IMR-90 (cell line): Measurements from ENCODE around the gene ANO4. TPM values are rescaled to one million over a fixed set of nuclear protein-coding genes. Genes with fewer than 3 reads are reported as not detected.

ENCODE experiments used
- ATAC-seq: fragments of 200-7000 bp; cut with Tn5 transposase; 2 replicates; pipeline ENCODE4 v1.9.1; 2020; ENCODE audit warnings: low read depth, mild to moderate bottlenecking, moderate library complexity
- BruUV-seq: library from RNA; stranded (reverse); fragments of 400-500 nt; replicated peaks from 2 replicates; lab custom pipeline; 2021; lab: Mats Ljungman, UMichigan
- CTCF ChIA-PET: fragments of 300-600 bp; formaldehyde crosslinking; extraction: SDS; loops from one replicate; lab custom pipeline; 2021; ENCODE audit warnings: antibody characterized with exemption; lab: Yijun Ruan, JAX
- POLR2A ChIA-PET: fragments of 300-600 bp; sonication (Branson Sonifier 250); formaldehyde crosslinking; loops from one replicate; lab custom pipeline; 2022; ENCODE audit warnings: antibody characterized with exemption; ENCODE audit not compliant: unreplicated experiment; lab: Charles Lee
- DNase-seq: peaks from one replicate; pipeline ENCODE4 v3.0.0; 2013
- H2AFZ ChIP-seq: replicated peaks from 2 replicates; pipeline ENCODE3; 2013; ENCODE audit warnings: low read length, mild to moderate bottlenecking; ENCODE audit not compliant: poor library complexity
- H2AK5ac ChIP-seq: 2 replicates; pipeline ENCODE4 v1.6.1; 2013; ENCODE audit warnings: low read depth, low read length, inconsistent platforms
- H2AK9ac ChIP-seq: replicated peaks from 2 replicates; pipeline ENCODE3; 2013; ENCODE audit warnings: mild to moderate bottlenecking, low read depth, low read length, moderate library complexity; ENCODE audit not compliant: poor library complexity
- H2BK120ac ChIP-seq: 2 replicates; pipeline ENCODE4 v1.6.1; 2013; ENCODE audit warnings: low read depth, low read length, inconsistent platforms
- H2BK15ac ChIP-seq: 3 replicates; pipeline ENCODE4 v1.6.1; 2013; ENCODE audit warnings: low read depth, low read length, inconsistent platforms
- H2BK20ac ChIP-seq: 2 replicates; pipeline ENCODE4 v1.6.1; 2013; ENCODE audit warnings: low read depth, mild to moderate bottlenecking, inconsistent platforms, low read length, moderate library complexity
- H2BK5ac ChIP-seq: 2 replicates; pipeline ENCODE4 v1.6.1; 2013; ENCODE audit warnings: mild to moderate bottlenecking, low read depth, low read length, inconsistent platforms; ENCODE audit not compliant: poor library complexity, severe bottlenecking
- H3K14ac ChIP-seq: replicated peaks from 2 replicates; pipeline ENCODE4 v1.6.1; 2013; ENCODE audit warnings: low read depth, low read length, inconsistent platforms
- H3K18ac ChIP-seq: 2 replicates; pipeline ENCODE4 v1.6.1; 2013; ENCODE audit warnings: low read depth, low read length, control low read depth
- H3K23ac ChIP-seq: 2 replicates; pipeline ENCODE4 v1.6.1; 2013; ENCODE audit warnings: low read depth, low read length, inconsistent platforms
- H3K27ac ChIP-seq: 2 replicates; pipeline ENCODE4 v1.5.1; 2013; ENCODE audit warnings: mild to moderate bottlenecking, control low read depth, low read length; ENCODE audit not compliant: insufficient read depth
- H3K27me3 ChIP-seq: 2 replicates; pipeline ENCODE4 v1.6.1; 2013; ENCODE audit warnings: low read length; ENCODE audit not compliant: control insufficient read depth, insufficient read depth
- H3K36me3 ChIP-seq: 2 replicates; pipeline ENCODE4 v1.6.1; 2013; ENCODE audit warnings: low read length, mixed read lengths; ENCODE audit not compliant: control insufficient read depth, insufficient read depth
- H3K4ac ChIP-seq: 2 replicates; pipeline ENCODE4 v1.6.1; 2013; ENCODE audit warnings: low read depth, low read length, inconsistent platforms
- H3K4me1 ChIP-seq: 2 replicates; pipeline ENCODE4 v1.6.1; 2013; ENCODE audit warnings: low read length, mixed read lengths; ENCODE audit not compliant: control insufficient read depth, insufficient read depth
- H3K4me2 ChIP-seq: 2 replicates; pipeline ENCODE4 v1.6.1; 2013; ENCODE audit warnings: low read depth, mild to moderate bottlenecking, control low read depth, low read length, moderate library complexity
- H3K4me3 ChIP-seq: 2 replicates; pipeline ENCODE4 v1.5.1; 2013; ENCODE audit warnings: low read depth, mild to moderate bottlenecking, control low read depth, low read length, moderate library complexity; ENCODE audit not compliant: insufficient read depth
- H3K56ac ChIP-seq: 2 replicates; pipeline ENCODE4 v1.6.1; 2013; ENCODE audit warnings: low read length, inconsistent platforms; ENCODE audit not compliant: insufficient read depth; ENCODE audit errors: extremely low read depth
- H3K79me1 ChIP-seq, 2 experiments: 2 replicates each; pipeline ENCODE4 v1.6.1; 2013; ENCODE audit warnings: low read length in 2 of 2, inconsistent platforms in 1 of 2, low read depth in 1 of 2
- H3K9ac ChIP-seq: 2 replicates; pipeline ENCODE4 v1.6.1; 2013; ENCODE audit warnings: low read depth, low read length, control low read depth
- H3K9me1 ChIP-seq: 2 replicates; pipeline ENCODE4 v1.6.1; 2013; ENCODE audit warnings: low read length, inconsistent platforms; ENCODE audit not compliant: insufficient read depth
- H3K9me3 ChIP-seq: 2 replicates; pipeline ENCODE4 v1.6.1; 2013; ENCODE audit warnings: low read length; ENCODE audit not compliant: control insufficient read depth, insufficient read depth
- H4K20me1 ChIP-seq: 2 replicates; pipeline ENCODE4 v1.6.1; 2013; ENCODE audit warnings: low read length, inconsistent platforms; ENCODE audit not compliant: insufficient read depth
- H4K5ac ChIP-seq: 2 replicates; pipeline ENCODE4 v1.6.1; 2013; ENCODE audit warnings: mild to moderate bottlenecking, low read depth, low read length, control low read depth
- H4K8ac ChIP-seq, 2 experiments: 2 replicates each; pipeline ENCODE4 v1.6.1; 2013; ENCODE audit warnings: low read depth in 2 of 2, low read length in 2 of 2, control low read depth in 1 of 2, inconsistent platforms in 1 of 2
- H4K91ac ChIP-seq: 2 replicates; pipeline ENCODE4 v1.6.1; 2013; ENCODE audit warnings: low read depth, low read length, inconsistent platforms; ENCODE audit not compliant: insufficient read depth
- BHLHE40 ChIP-seq: fragments of 150-350 bp; IDR thresholded peaks from 2 replicates; pipeline ENCODE4 v1.6.1; 2016; ENCODE audit warnings: mild to moderate bottlenecking, low read depth, low read length
- CHD1 ChIP-seq: IDR thresholded peaks from 2 replicates; pipeline ENCODE4 v1.6.1; 2012; ENCODE audit warnings: low read depth, low read length, improper control_type of control experiment
- MAFK ChIP-seq: IDR thresholded peaks from 2 replicates; pipeline ENCODE4 v1.6.1; 2012; ENCODE audit warnings: low read depth, low read length, improper control_type of control experiment
- MAZ ChIP-seq: IDR thresholded peaks from 2 replicates; pipeline ENCODE4 v1.6.1; 2012; ENCODE audit warnings: low read depth, mild to moderate bottlenecking, low read length, improper control_type of control experiment, moderate library complexity, borderline replicate concordance
- MXI1 ChIP-seq: IDR thresholded peaks from 2 replicates; pipeline ENCODE4 v1.6.1; 2012; ENCODE audit warnings: low read depth, mild to moderate bottlenecking, low read length, moderate library complexity, borderline replicate concordance
- POLR2A ChIP-seq: IDR thresholded peaks from 2 replicates; pipeline ENCODE4 v1.6.1; 2012; ENCODE audit warnings: mild to moderate bottlenecking, low read depth, low read length
- SMC3 ChIP-seq: fragments of 150-350 bp; IDR thresholded peaks from 2 replicates; pipeline ENCODE4 v1.6.1; 2016; ENCODE audit warnings: low read depth, mild to moderate bottlenecking, antibody characterized with exemption, low read length, moderate library complexity
- USF2 ChIP-seq: fragments of 150-350 bp; IDR thresholded peaks from 2 replicates; pipeline ENCODE4 v1.6.1; 2017; ENCODE audit warnings: mild to moderate bottlenecking, antibody characterized with exemption, low read length, low read depth
- WGBS, 2 experiments: methylation state at CpG; one replicate each; pipeline versions ENCODE4 v1.1.5 to v1.1.7; 2013; ENCODE audit warnings: missing lambda C conversion rate in 2 of 2; ENCODE audit not compliant: insufficient read length in 1 of 2; ENCODE audit errors: extremely low coverage in 2 of 2; 5-methylcytosine and 5-hydroxymethylcytosine counted together
- dilution Hi-C: fragments of 300-500 bp; cut with HindIII; formaldehyde crosslinking; loops from one replicate; pipeline ENCODE4 v1.14.3; 2018; ENCODE audit warnings: low sequenced_read_pairs; ENCODE audit not compliant: unreplicated experiment
- in situ Hi-C: fragments of 300-500 bp; cut with MboI; formaldehyde crosslinking; loops from 3 replicates; pipeline ENCODE4 v1.14.3; 2019; ENCODE audit warnings: low sequenced_read_pairs, inconsistent platforms, mixed read lengths
- intact Hi-C: fragments of 100-400 bp; cut with micrococcal nuclease; formaldehyde crosslinking; loops from 2 replicates; pipeline ENCODE4 v1.10.0; 2022
- polyA plus RNA-seq, 3 experiments: library from polyadenylated mRNA; depleted of rRNA; stranded (reverse); fragments of >200 nt; gene quantifications; 2 replicates each; pipeline ENCODE4 v1.2.3, GENCODE V29; 2012; ENCODE audit warnings: low replicate concordance in 1 of 3
- total RNA-seq: library from RNA; depleted of rRNA; stranded (reverse); fragments of >200 nt; gene quantifications from 2 replicates; pipeline ENCODE4 v1.2.3, GENCODE V29; 2012
- TF ChIP-seq, protein P1 (sequence below): fragments of 150-350 bp; IDR thresholded peaks from 2 replicates; pipeline ENCODE4 v1.6.1; 2016; ENCODE audit warnings: low read depth, mild to moderate bottlenecking, low read length, moderate library complexity, borderline replicate concordance

ANO4 gene
- total and polyA plus RNA-seq, 2 of the 4 experiments (the other 2 are of a cell fraction): 4.7 to 10.2 TPM

DNA sequence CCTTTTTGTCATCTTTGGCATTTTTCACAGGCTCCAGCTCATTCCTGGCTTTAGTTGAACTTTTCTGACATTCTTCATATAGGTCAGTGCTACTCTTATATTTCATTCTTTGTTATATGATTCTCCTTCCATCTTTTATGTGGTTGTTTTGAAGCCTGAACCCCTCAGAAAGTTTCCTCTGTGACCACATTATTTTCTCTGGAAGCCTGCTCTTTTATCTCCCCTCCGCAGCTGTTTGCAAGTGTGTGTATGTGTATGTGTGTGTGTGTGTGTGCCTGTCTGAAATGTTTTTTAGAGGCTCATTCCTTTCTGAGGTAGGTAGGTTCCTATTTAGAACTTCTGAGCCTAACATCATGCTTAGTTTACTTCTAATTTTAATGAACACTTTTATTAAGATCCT lies 47.6 kb downstream of the ANO4 start:
- DNase-seq (no peak), ATAC-seq (no peak; the same call in 1 of the 2 replicates)
- no TSS peak for BruUV-seq
- Histone ChIP-seq H2AFZ (no peak overlapping the region), H3K14ac (no peak overlapping the region), H3K23ac (no peak overlapping the region), H2BK20ac (no peak overlapping the region), H4K20me1 (no peaks in the 10 kb centered on the region), H3K9me1 (no peaks in the 10 kb centered on the region), H3K4me3 (no peak overlapping the region), H4K91ac (no peak overlapping the region), H4K5ac (no peak overlapping the region), H4K8ac (no peak overlapping the region), H2BK120ac (no peak overlapping the region), H3K9ac (no peak overlapping the region), H2AK9ac (no peak overlapping the region), H3K36me3 (no peaks in the 10 kb centered on the region), H3K79me1 (peaks cover 0 to 8% of the 10 kb centered on the region in 2 experiments; a peak in 2 of 4 replicates), H2BK5ac (no peak overlapping the region), H2BK15ac (no peak overlapping the region), H3K18ac (no peak overlapping the region), H3K27ac (no peak overlapping the region), H3K56ac (no peak overlapping the region), H3K27me3 (no peaks in the 10 kb centered on the region), H3K9me3 (no peaks in the 10 kb centered on the region), H3K4me2 (no peak overlapping the region), H2AK5ac (no peak overlapping the region), H3K4me1 (peaks cover 4% of the 10 kb centered on the region), H3K4ac (no peak overlapping the region)
- CTCF ChIA-PET: interaction anchor here (0.7 kb wide), 1 partner anchor 78 kb away, joined by 3 read pairs; no protein-coding TSS in a partner anchor
- dilution Hi-C loops: no loop called here
- TF ChIP-seq CHD1 (no peak), MXI1 (no peak), USF2 (no peak), POLR2A (no peak), SMC3 (no peak), BHLHE40 (no peak), MAFK (no peak), MAZ (no peak)
- TF ChIP-seq, protein P1, sequence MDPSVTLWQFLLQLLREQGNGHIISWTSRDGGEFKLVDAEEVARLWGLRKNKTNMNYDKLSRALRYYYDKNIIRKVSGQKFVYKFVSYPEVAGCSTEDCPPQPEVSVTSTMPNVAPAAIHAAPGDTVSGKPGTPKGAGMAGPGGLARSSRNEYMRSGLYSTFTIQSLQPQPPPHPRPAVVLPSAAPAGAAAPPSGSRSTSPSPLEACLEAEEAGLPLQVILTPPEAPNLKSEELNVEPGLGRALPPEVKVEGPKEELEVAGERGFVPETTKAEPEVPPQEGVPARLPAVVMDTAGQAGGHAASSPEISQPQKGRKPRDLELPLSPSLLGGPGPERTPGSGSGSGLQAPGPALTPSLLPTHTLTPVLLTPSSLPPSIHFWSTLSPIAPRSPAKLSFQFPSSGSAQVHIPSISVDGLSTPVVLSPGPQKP: no peak
- no CpG with 5 or more reads among the region's 1 CpG for WGBS, 2 experiments
- intact Hi-C loops: no loop called here
- in situ Hi-C loops: no loop called here
- POLR2A ChIA-PET: no interaction called here
